GM12878 (cell line): ENCODE measurements around the gene SPATS2L. TPM values are rescaled to one million over a fixed set of nuclear protein-coding genes. Genes with fewer than 3 reads are reported as not detected.

Experiments
- ATAC-seq: fragments of 200-7000 bp; cut with Tn5 transposase; 3 replicates; pipeline ENCODE4 v1.9.1; 2020; ENCODE audit warnings: mild to moderate bottlenecking, moderate library complexity
- BruUV-seq: library from RNA; stranded (reverse); fragments of 400-500 nt; replicated peaks from 2 replicates; lab custom pipeline; 2021; lab: Mats Ljungman, UMichigan
- CTCF ChIA-PET: fragments of 300-600 bp; sonication (Branson Sonifier 250); formaldehyde crosslinking; extraction: SDS; loops from one replicate; lab custom pipeline; 2021; ENCODE audit warnings: inconsistent platforms; lab: Yijun Ruan, JAX
- POLR2A ChIA-PET: fragments of 350-600 bp; formaldehyde crosslinking; extraction: SDS; loops from one replicate; lab custom pipeline; 2021; ENCODE audit warnings: inconsistent platforms; lab: Charles Lee
- RAD21 ChIA-PET: fragments of 300-600 bp; sonication (Branson Sonifier 250); formaldehyde crosslinking; loops from one replicate; lab custom pipeline; 2023; ENCODE audit warnings: antibody characterized with exemption; ENCODE audit not compliant: unreplicated experiment; lab: Charles Lee
- SMC1A ChIA-PET: fragments of 300-600 bp; sonication (Branson Sonifier 250); formaldehyde crosslinking; loops from one replicate; lab custom pipeline; 2023; ENCODE audit not compliant: unreplicated experiment, uncharacterized antibody; lab: Charles Lee
- DNase-seq: peaks from one replicate; pipeline ENCODE4 v3.0.0-alpha.2; 2011; ENCODE audit warnings: low read depth, low spot score
- FAIRE-seq: peaks from 3 replicates; lab custom pipeline; 2011; peaks lifted over from hg19 to GRCh38; lab: Jason Lieb, UNC
- H2AFZ ChIP-seq: 2 replicates; pipeline ENCODE4 v1.6.0; 2011; ENCODE audit warnings: low read depth, low read length, control low read depth; ENCODE audit not compliant: control insufficient read depth
- H3K27ac ChIP-seq: 2 replicates; pipeline ENCODE4 v1.5.1; 2011; ENCODE audit warnings: control low read depth; ENCODE audit not compliant: control insufficient read depth, insufficient read depth
- H3K27me3 ChIP-seq, 2 experiments: replicated peaks in 1 of 2; 2 replicates each; pipeline versions ENCODE4 v1.6.0 to v1.6.1; 2011; ENCODE audit warnings: low read length in 1 of 2; ENCODE audit not compliant: control insufficient read depth in 2 of 2, insufficient read depth in 2 of 2
- H3K36me3 ChIP-seq, 2 experiments: 2 replicates each; pipeline ENCODE4 v1.5.1; 2011; ENCODE audit warnings: low read length in 1 of 2; ENCODE audit not compliant: control insufficient read depth in 2 of 2, insufficient read depth in 2 of 2
- H3K4me1 ChIP-seq: 2 replicates; pipeline ENCODE4 v1.6.1; 2011; ENCODE audit warnings: mild to moderate bottlenecking, low read length, moderate library complexity, mixed read lengths; ENCODE audit not compliant: control insufficient read depth, insufficient read depth
- H3K4me2 ChIP-seq: 2 replicates; pipeline ENCODE4 v1.6.0; 2011; ENCODE audit warnings: control low read depth; ENCODE audit not compliant: control insufficient read depth, insufficient read depth
- H3K4me3 ChIP-seq: fragments of 200-600 bp; sonication (generic); 2 replicates; pipeline ENCODE4 v1.5.1; 2016
- H3K79me2 ChIP-seq: 2 replicates; pipeline ENCODE4 v1.6.0; 2011; ENCODE audit warnings: low read length; ENCODE audit not compliant: control insufficient read depth, insufficient read depth
- H3K9ac ChIP-seq: 2 replicates; pipeline ENCODE4 v1.8.0; 2011; ENCODE audit warnings: low read length, control low read depth, mixed read lengths; ENCODE audit not compliant: control insufficient read depth, insufficient read depth
- H3K9me3 ChIP-seq: replicated peaks from 3 replicates; pipeline ENCODE4 v1.5.1; 2011; ENCODE audit warnings: mild to moderate bottlenecking, low read length; ENCODE audit not compliant: control insufficient read depth, insufficient read depth
- H4K20me1 ChIP-seq: 2 replicates; pipeline ENCODE4 v1.6.0; 2011; ENCODE audit not compliant: control insufficient read depth, insufficient read depth
- CBX5 ChIP-seq: sonication (generic); IDR thresholded peaks from 2 replicates; pipeline ENCODE4 v1.6.1; 2016; ENCODE audit warnings: low read depth, moderate library complexity, mild to moderate bottlenecking, inconsistent platforms
- DPF2 ChIP-seq: fragments of 450-650 bp; IDR thresholded peaks from 2 replicates; pipeline ENCODE4 v1.6.1; 2017; ENCODE audit warnings: mild to moderate bottlenecking
- E2F8 ChIP-seq: fragments of 450-650 bp; IDR thresholded peaks from 2 replicates; pipeline ENCODE4 v1.6.1; 2018; ENCODE audit warnings: mild to moderate bottlenecking, low read depth, moderate library complexity; ENCODE audit not compliant: partially characterized antibody
- EGR1 ChIP-seq, 2 experiments: IDR thresholded peaks; 1 replicate in 1 of 2; 2 replicates in 1 of 2; pipeline ENCODE4 v1.6.1; 2011 to 2012; ENCODE audit warnings: low read depth in 2 of 2, low read length in 2 of 2, borderline replicate concordance in 1 of 2, mild to moderate bottlenecking in 1 of 2, moderate library complexity in 1 of 2
- ELK1 ChIP-seq: IDR thresholded peaks from 2 replicates; pipeline ENCODE4 v1.6.1; 2012; ENCODE audit warnings: low read depth, low read length, improper control_type of control experiment
- FOXK2 ChIP-seq: fragments of 450-650 bp; IDR thresholded peaks from 2 replicates; pipeline ENCODE4 v1.6.1; 2017; ENCODE audit warnings: mild to moderate bottlenecking, moderate library complexity
- HSF1 ChIP-seq: fragments of 150-350 bp; IDR thresholded peaks from 2 replicates; pipeline ENCODE4 v1.6.1; 2014; ENCODE audit warnings: mild to moderate bottlenecking, low read depth, low read length
- IKZF2 ChIP-seq, 2 experiments: fragments of 450-650 bp; IDR thresholded peaks; 2 replicates each; pipeline ENCODE4 v1.6.1; 2017; ENCODE audit warnings: mild to moderate bottlenecking in 2 of 2, moderate library complexity in 2 of 2
- NKRF ChIP-seq: fragments of 450-650 bp; conservative IDR thresholded peaks from 2 replicates; pipeline ENCODE4 v1.6.1; 2017; ENCODE audit warnings: mild to moderate bottlenecking, moderate library complexity
- PAX8 ChIP-seq: fragments of 450-650 bp; IDR thresholded peaks from 2 replicates; pipeline ENCODE4 v1.6.1; 2017; ENCODE audit warnings: mild to moderate bottlenecking, moderate library complexity
- POLR2AphosphoS5 ChIP-seq: IDR thresholded peaks from 2 replicates; pipeline ENCODE4 v1.6.1; 2011; ENCODE audit warnings: mild to moderate bottlenecking, low read length, inconsistent platforms
- RAD21 ChIP-seq: IDR thresholded peaks from 2 replicates; pipeline ENCODE4 v1.6.1; 2011; ENCODE audit warnings: mild to moderate bottlenecking, low read depth, low read length, moderate library complexity; ENCODE audit not compliant: insufficient read depth
- RCOR1 ChIP-seq: conservative IDR thresholded peaks from 2 replicates; pipeline ENCODE4 v1.6.1; 2012; ENCODE audit warnings: low read depth, low read length, improper control_type of control experiment
- SIX5 ChIP-seq: IDR thresholded peaks from 2 replicates; pipeline ENCODE4 v1.6.1; 2011; ENCODE audit warnings: mild to moderate bottlenecking, low read depth, low read length, moderate library complexity; ENCODE audit not compliant: severe bottlenecking
- SMAD1 ChIP-seq: fragments of 450-650 bp; IDR thresholded peaks from 2 replicates; pipeline ENCODE4 v1.6.1; 2018; ENCODE audit warnings: mild to moderate bottlenecking, low read depth; ENCODE audit not compliant: partially characterized antibody
- ZNF207 ChIP-seq: fragments of 450-650 bp; IDR thresholded peaks from 2 replicates; pipeline ENCODE4 v1.6.1; 2014; ENCODE audit warnings: antibody characterized with exemption, mild to moderate bottlenecking, borderline replicate concordance
- ZNF622 ChIP-seq: fragments of 450-650 bp; IDR thresholded peaks from 2 replicates; pipeline ENCODE4 v1.6.1; 2017; ENCODE audit warnings: mild to moderate bottlenecking, inconsistent platforms
- ZZZ3 ChIP-seq: IDR thresholded peaks from 2 replicates; pipeline ENCODE4 v1.6.1; 2011; ENCODE audit warnings: low read depth; ENCODE audit not compliant: control insufficient read depth, insufficient read length
- WGBS: methylation state at CpG from one replicate; pipeline ENCODE4 v1.1.6; 2016; ENCODE audit warnings: low lambda C conversion rate; ENCODE audit not compliant: insufficient replicate concordance, insufficient coverage; ENCODE audit errors: missing lambda C conversion rate; 5-methylcytosine and 5-hydroxymethylcytosine counted together
- in situ Hi-C: fragments of 300-500 bp; cut with MboI; formaldehyde crosslinking; loops from 9 replicates; pipeline ENCODE4 v1.14.3; 2018; ENCODE audit warnings: mixed read lengths
- intact Hi-C: fragments of 100-400 bp; cut with micrococcal nuclease; formaldehyde crosslinking; loops from one replicate; pipeline ENCODE4 v1.14.2; 2022; ENCODE audit not compliant: unreplicated experiment
- polyA plus RNA-seq, 11 experiments: library from polyadenylated mRNA; depleted of rRNA in 4 of 11; unstranded in 6 of 11; stranded (reverse) in 5 of 11; fragments of >200 nt; fragmentation: Nextera tagmentation in 4 of 11; fragmentation: Illumina TruSeq in 1 of 11; extraction: Ambion mirVana in 4 of 11; extraction: Trizol in 1 of 11; gene quantifications; 1 replicate in 1 of 11; 2 replicates in 10 of 11; pipeline versions ENCODE4 v1.2.1 to v1.2.3, GENCODE V29; 2011 to 2016; ENCODE audit warnings: inconsistent platforms in 2 of 11, missing spikeins in 2 of 11, low read depth in 1 of 11
- total RNA-seq, 4 experiments: library from RNA; depleted of rRNA in 3 of 4; stranded (reverse); fragments of >200 nt in 3 of 4; fragmentation: Illumina TruSeq in 1 of 4; extraction: Trizol in 1 of 4; gene quantifications; 2 replicates each; pipeline versions ENCODE4 v1.2.1 to v1.2.3, GENCODE V29; 2013 to 2021

Gene SPATS2L
- total and polyA plus RNA-seq, 10 of the 15 experiments (the other 5 are each of a cell fraction or from before 2014, with no cell fraction given), result 5.2 to 30.0 (median 20.1) TPM

- no peak overlapping the region for H3K4me2 ChIP-seq
- TF ChIP-seq ZNF207 (no peak), E2F8 (no peak), ELK1 (no peak), ZZZ3 (no peak), DPF2 (no peak), RCOR1 (no peak), POLR2AphosphoS5 (no peak), EGR1 (IDR thresholded peaks at IDR 0.05; ENCODE audit: borderline replicate concordance in 1 of 2, low read depth in 2 of 2, low read length in 2 of 2) (no peak), FOXK2 (no peak), ZNF622 (no peak), IKZF2 (IDR thresholded peaks at IDR 0.05) (no peak), SMAD1 (no peak), NKRF (no peak), PAX8 (no peak), HSF1 (no peak), CBX5 (no peak), RAD21 (no peak), SIX5 (no peak)
- TF ChIP-seq, all 136 proteins: peak for 0
- Histone ChIP-seq H4K20me1 (no peaks in the 10 kb centered on the region), H3K4me3 (no peak overlapping the region), H3K27me3 (no peaks in the 10 kb centered on the region), H3K79me2 (peaks cover 3% of the 10 kb centered on the region), H3K4me1 (peaks cover 44% of the 10 kb centered on the region), H2AFZ (no peak overlapping the region), H3K9ac (no peak overlapping the region), H3K36me3 (no peaks in the 10 kb centered on the region), H3K9me3 (no peaks in the 10 kb centered on the region; the same call in 1 of the 3 replicates), H3K27ac (no peak overlapping the region)
- POLR2A ChIA-PET, result no interaction called here
- intact Hi-C loops (no loop called here), in situ Hi-C loops (no loop called here)
- DNase-seq (no peak), FAIRE-seq (no peak), ATAC-seq (no peak)
- RAD21 ChIA-PET, result interaction anchor here (0.9 kb wide), 1 partner anchor 79 kb away, joined by 3 read pairs; no protein-coding TSS in a partner anchor
- no TSS peak for BruUV-seq
- CTCF ChIA-PET, result no interaction called here
- WGBS, result 78% methylated on average over 5 of the region's 5 CpGs
- SMC1A ChIA-PET, result interaction anchor here (0.9 to 1.5 kb wide), 3 partner anchors 8 to 41 kb away, joined by 3 to 5 read pairs (median 3); no protein-coding TSS in a partner anchor
Measured at GRCh38 chr2:200379481-200380090, 73.1 kb downstream of the SPATS2L start.
